Tibial artery (tissue), 4 donors: ENCODE data around the gene C11orf86.
"Not testable (repeated sequence)": the region's sequence is repeated elsewhere in the genome, so short reads cannot be mapped to it uniquely, and the experiment has no call there.

ENCODE experiments used
- DNase-seq, 2 donors: peaks; one replicate each; pipeline ENCODE4 v3.0.0-alpha.2; 2019
- H3K27ac ChIP-seq, 2 donors: fragments of 200-600 bp; sonication (generic) in 1 of 2; 1 replicate in 1 of 2; 2 replicates in 1 of 2; pipeline ENCODE4 v1.5.1; 2018 to 2019; ENCODE audit warnings: mild to moderate bottlenecking in 1 of 2
- H3K27me3 ChIP-seq, 2 donors: fragments of 200-600 bp; sonication (generic) in 1 of 2; one replicate each; pipeline versions ENCODE4 v1.5.1 to v1.6.0; 2016 to 2019
- H3K36me3 ChIP-seq, 3 donors: fragments of 200-600 bp; sonication (generic) in 2 of 3; one replicate each; pipeline ENCODE4 v1.5.1; 2016 to 2019; ENCODE audit warnings: mild to moderate bottlenecking in 2 of 3
- H3K4me1 ChIP-seq, 4 donors: fragments of 200-600 bp; sonication (generic) in 2 of 4; 1 replicate in 3 of 4; 2 replicates in 1 of 4; pipeline ENCODE4 v1.5.1; 2016 to 2019
- H3K4me3 ChIP-seq, 2 donors: fragments of 200-600 bp; sonication (generic) in 1 of 2; 1 replicate in 1 of 2; 2 replicates in 1 of 2; pipeline ENCODE4 v1.5.1; 2018 to 2019; ENCODE audit warnings: mild to moderate bottlenecking in 2 of 2
- H3K9me3 ChIP-seq, 3 donors: fragments of 200-600 bp; sonication (generic) in 1 of 3; one replicate each; pipeline ENCODE4 v1.5.1; 2016 to 2019
- intact Hi-C: fragments of 100-400 bp; cut with DNase I; formaldehyde crosslinking; loops from one replicate; pipeline ENCODE4 v1.15.0; 2023; ENCODE audit warnings: low total_unique reads
- TF ChIP-seq, protein P1 (sequence below), 2 experiments: fragments of 200-600 bp in 1 of 2; fragments of 450-650 bp in 1 of 2; IDR thresholded peaks; one replicate each; pipeline ENCODE4 v1.5.1; 2017 to 2019; ENCODE audit warnings: antibody characterized with exemption in 2 of 2, mild to moderate bottlenecking in 1 of 2, moderate library complexity in 1 of 2

Gene C11orf86

GRCh38 chr11:66996609-66997273, 21.6 kb downstream of the C11orf86 start:
- Histone ChIP-seq H3K36me3 (no peaks in the 10 kb centered on the region), H3K4me1 (peaks cover 0 to 12% (median 6%) of the 10 kb centered on the region in 4 donors), H3K27me3 (no peaks in the 10 kb centered on the region), H3K4me3 (no peak overlapping the region), H3K27ac (no peak overlapping the region), H3K9me3 (no peaks in the 10 kb centered on the region)
- TF ChIP-seq, protein P1, sequence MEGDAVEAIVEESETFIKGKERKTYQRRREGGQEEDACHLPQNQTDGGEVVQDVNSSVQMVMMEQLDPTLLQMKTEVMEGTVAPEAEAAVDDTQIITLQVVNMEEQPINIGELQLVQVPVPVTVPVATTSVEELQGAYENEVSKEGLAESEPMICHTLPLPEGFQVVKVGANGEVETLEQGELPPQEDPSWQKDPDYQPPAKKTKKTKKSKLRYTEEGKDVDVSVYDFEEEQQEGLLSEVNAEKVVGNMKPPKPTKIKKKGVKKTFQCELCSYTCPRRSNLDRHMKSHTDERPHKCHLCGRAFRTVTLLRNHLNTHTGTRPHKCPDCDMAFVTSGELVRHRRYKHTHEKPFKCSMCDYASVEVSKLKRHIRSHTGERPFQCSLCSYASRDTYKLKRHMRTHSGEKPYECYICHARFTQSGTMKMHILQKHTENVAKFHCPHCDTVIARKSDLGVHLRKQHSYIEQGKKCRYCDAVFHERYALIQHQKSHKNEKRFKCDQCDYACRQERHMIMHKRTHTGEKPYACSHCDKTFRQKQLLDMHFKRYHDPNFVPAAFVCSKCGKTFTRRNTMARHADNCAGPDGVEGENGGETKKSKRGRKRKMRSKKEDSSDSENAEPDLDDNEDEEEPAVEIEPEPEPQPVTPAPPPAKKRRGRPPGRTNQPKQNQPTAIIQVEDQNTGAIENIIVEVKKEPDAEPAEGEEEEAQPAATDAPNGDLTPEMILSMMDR (IDR thresholded peaks at IDR 0.05) = no peak
- intact Hi-C loops = no loop called here
- no peak for DNase-seq

GRCh38 chr11:66999555-66999954, 24.5 kb downstream of the C11orf86 start:
- Histone ChIP-seq H3K27ac (no peak overlapping the region), H3K9me3 (no peaks in the 10 kb centered on the region), H3K36me3 (no peaks in the 10 kb centered on the region), H3K4me1 (peaks cover 0 to 12% (median 6%) of the 10 kb centered on the region in 4 donors), H3K4me3 (no peak overlapping the region), H3K27me3 (no peaks in the 10 kb centered on the region)
- intact Hi-C loops = no loop called here
- TF ChIP-seq, protein P1 (IDR thresholded peaks at IDR 0.05) = no peak
- DNase-seq = no peak

DNA sequence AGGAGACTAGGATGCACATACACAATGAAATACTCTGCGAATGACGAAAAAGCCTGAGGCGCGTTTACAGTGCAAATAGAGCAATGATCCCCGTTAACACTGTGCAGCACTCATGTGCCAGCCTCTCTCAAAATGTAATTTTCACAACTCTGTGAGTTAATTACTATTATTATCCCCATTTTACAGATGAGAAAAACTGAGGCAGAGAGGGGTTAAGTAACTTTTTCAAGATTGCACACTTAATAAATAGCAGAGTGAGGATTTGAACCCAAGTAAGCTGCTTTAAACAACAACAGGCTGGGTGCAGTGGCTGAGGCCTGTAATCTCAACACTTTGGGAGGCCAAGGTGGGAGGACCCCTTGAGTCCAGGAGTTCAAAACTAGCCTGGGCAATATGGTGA, 26.2 kb downstream of the C11orf86 start:
- no peaks in the 10 kb centered on the region for H3K36me3 ChIP-seq
- intact Hi-C loops = no loop called here
- no peak overlapping the region for H3K27ac ChIP-seq
- peaks cover 0 to 9% (median 6%) of the 10 kb centered on the region in 4 donors for H3K4me1 ChIP-seq
- no peak for DNase-seq
- H3K4me3 ChIP-seq = no peak overlapping the region
- no peaks in the 10 kb centered on the region for H3K27me3 ChIP-seq
- no peaks in the 10 kb centered on the region for H3K9me3 ChIP-seq
- TF ChIP-seq, protein P1 (IDR thresholded peaks at IDR 0.05) = no peak

DNA sequence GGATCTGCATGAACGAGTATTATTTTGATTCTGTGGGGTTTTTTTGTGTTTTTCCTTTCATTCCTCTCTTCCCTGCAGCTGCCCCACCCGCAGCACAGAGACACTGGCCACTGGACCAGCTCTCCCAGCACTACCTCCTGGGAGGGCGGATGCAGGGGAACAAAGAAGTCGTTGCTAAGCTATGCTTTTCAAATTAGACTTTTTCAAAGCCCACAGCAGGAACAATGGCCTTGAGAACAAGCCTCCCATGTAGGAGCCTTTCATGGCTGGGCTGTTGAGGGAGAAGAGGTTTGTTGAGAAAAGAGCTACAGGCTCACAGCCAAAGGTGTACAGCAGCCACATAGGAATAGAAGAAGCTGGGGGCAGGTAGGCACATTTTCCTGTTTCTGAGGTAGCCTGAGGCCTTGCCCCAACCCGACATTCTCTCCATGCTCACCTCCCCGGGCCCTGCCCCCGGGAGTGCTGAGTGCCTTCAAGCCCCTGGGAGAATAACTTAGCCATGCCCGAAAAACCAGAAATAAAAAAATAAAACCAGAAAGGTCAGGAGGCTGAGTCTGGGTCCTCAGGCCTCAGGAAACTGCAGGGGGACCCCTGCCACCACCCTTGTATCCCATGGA, 27.3 kb downstream of the C11orf86 start:
- intact Hi-C loops = no loop called here
- Histone ChIP-seq H3K4me3 (no peak overlapping the region), H3K36me3 (no peaks in the 10 kb centered on the region), H3K27me3 (no peaks in the 10 kb centered on the region), H3K27ac (no peak overlapping the region), H3K4me1 (no peaks in the 10 kb centered on the region), H3K9me3 (no peaks in the 10 kb centered on the region)
- DNase-seq = no peak
- TF ChIP-seq, protein P1 (IDR thresholded peaks at IDR 0.05) = no peak

- intact Hi-C loops = no loop called here
- H3K27ac ChIP-seq = no peak overlapping the region
Observed at GRCh38 chr11:67002921-67003411, 27.9 kb downstream of the C11orf86 start.

DNA sequence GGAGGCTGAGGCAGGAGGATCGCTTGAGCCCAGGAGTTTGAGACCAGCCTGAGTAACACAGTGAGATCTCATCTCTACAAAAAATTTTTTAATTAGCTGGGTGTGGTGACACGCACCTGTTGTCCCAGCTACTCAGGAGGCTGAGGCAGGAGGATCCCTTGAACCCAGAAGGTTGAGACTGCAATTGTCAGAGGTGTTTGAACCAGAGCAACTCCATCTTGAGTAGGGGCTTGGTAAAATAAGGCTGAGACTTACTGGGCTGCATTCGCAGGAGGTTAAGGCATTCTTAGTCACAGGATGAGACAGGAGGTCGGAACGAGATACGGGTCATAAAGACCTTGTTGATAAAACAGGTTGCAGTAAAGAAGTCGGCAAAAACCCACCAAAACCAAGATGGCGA, 30.1 kb downstream of the C11orf86 start:
- H3K4me3 ChIP-seq, intact Hi-C loops, H3K27me3 ChIP-seq, DNase-seq, H3K4me1 ChIP-seq, H3K9me3 ChIP-seq, H3K27ac ChIP-seq, H3K36me3 ChIP-seq: not testable (repeated sequence)

More at GRCh38 chr11:67002921-67003411, 27.9 kb downstream of the C11orf86 start:
- Histone ChIP-seq H3K27me3 (no peaks in the 10 kb centered on the region), H3K4me1 (no peaks in the 10 kb centered on the region), H3K4me3 (no peak overlapping the region), H3K9me3 (no peaks in the 10 kb centered on the region), H3K36me3 (no peaks in the 10 kb centered on the region)
- TF ChIP-seq, protein P1 (IDR thresholded peaks at IDR 0.05) = no peak
- DNase-seq = no peak
